ENCODE results near the gene AKIRIN1. TPM values are rescaled to one million over a fixed set of nuclear protein-coding genes. Genes with fewer than 3 reads are reported as not detected.
"Not testable (repeated sequence)": the region's sequence is repeated elsewhere in the genome, so short reads cannot be mapped to it uniquely, and the experiment has no call there.

AKIRIN1 gene, protein sequence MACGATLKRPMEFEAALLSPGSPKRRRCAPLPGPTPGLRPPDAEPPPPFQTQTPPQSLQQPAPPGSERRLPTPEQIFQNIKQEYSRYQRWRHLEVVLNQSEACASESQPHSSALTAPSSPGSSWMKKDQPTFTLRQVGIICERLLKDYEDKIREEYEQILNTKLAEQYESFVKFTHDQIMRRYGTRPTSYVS
- 10 to 100 TPM; 68.8 to 72.5 TPM for total RNA-seq

DNA sequence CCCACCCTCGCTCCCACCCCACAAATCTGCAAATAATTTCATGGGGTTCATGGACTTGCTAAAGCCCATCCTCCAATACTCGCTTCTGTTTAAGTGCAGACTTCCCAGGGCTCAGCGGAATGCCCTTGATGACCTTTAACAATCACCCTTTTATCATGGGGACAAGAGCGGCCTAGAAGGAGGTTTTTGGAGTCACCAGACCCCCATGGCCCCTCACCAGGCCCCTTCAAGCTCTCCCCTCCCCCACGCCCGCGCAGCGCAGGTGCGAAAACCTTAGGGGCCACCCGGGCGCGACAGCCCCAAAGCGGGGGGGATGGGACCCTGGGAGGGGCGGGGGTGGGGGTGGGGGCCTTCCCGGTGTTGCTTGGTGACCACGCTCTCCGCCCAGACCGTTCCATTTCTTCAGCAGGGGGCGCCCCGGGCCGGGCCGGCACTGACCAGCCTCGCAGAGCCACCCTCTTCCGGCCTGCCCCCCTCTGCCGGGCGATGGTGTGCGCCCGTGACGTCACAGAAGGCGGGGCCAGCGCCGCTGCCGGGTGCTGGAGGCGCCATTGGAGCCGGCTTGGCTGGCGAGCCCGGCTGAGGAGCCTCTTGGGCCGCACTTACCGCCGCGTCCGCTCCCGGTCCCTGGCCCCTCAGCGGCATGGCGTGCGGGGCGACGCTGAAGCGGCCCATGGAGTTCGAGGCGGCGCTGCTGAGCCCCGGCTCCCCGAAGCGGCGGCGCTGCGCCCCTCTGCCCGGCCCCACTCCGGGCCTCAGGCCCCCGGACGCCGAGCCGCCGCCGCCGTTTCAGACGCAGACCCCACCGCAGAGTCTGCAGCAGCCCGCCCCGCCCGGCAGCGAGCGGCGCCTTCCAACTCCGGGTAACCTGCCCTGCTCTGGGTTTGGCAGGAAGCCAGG is at the start of gene AKIRIN1:
AKIRIN1 (plus strand) TSS at position 539 of the 900 bp plus-strand sequence; CDS start at position 644, 105 bp downstream.
- no peaks in the 10 kb centered on the region for H3K9me3 Mint-ChIP-seq
- no peaks in the 10 kb centered on the region for H3K27me3 Mint-ChIP-seq
- H3K4me3 Mint-ChIP-seq: peak within 1 kb of the TSS; percentile 91
- ChIA-PET CTCF (interaction anchor here (1.0 to 1.2 kb wide), 3 partner anchors 14 to 98 kb away, joined by 3 to 5 read pairs (median 4); partner anchors contain the start of gene NDUFS5), POLR2A (interaction anchor here (0.7 to 3.1 kb wide), 4 partner anchors 9 to 117 kb away, joined by 3 to 17 read pairs (median 6); partner anchors contain the start of genes MYCBP and NDUFS5)
- DNase-seq: peak; percentile 96
- peak within 1 kb of the TSS; percentile 72 for H3K27ac Mint-ChIP-seq
- H3K4me1 Mint-ChIP-seq: peaks cover 50% of the 10 kb centered on the region
- peaks cover 30% of the 10 kb centered on the region for H3K36me3 Mint-ChIP-seq (ENCODE audit: low read depth)

DNA sequence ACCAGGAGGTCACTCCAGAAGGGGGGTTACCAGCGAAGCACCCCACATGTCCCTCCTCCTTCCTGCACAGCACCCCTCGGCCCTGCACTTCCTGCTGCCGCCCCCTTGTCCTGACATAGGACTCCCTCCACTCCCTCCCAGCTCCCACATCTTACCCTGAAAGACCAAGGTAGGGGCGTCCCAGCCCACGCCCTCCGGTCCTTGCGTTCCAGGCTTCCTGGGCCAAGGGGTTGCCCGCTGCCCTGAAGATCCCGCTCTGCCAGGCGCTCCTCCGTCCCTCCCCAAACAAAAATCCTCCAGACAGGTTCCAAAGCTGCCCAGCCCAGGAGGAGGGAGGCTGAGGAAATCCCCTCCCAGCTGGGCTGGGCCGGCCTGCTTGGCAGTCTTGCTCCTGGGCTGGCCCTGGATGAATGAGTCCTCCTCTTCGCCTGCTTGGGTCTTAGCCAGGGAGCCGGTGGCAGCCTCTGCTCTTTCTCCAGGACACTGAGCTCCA is 49.5 kb upstream of the AKIRIN1 start, which contains the start of gene RHBDL2:
RHBDL2 (minus strand) TSS at position 304 of the 493 bp plus-strand sequence. CDS start 22,618 bp downstream, outside the sequence.
- ChIA-PET CTCF (no interaction called here), POLR2A (no interaction called here)
- H3K27me3 Mint-ChIP-seq: peaks cover 4% of the 10 kb centered on the region
- no peaks in the 10 kb centered on the region for H3K36me3 Mint-ChIP-seq (ENCODE audit: low read depth)
- no peak within 1 kb of the TSS for H3K27ac Mint-ChIP-seq
- H3K4me1 Mint-ChIP-seq: peaks cover 6% of the 10 kb centered on the region
- no peak within 1 kb of the TSS for H3K4me3 Mint-ChIP-seq
- H3K9me3 Mint-ChIP-seq: no peaks in the 10 kb centered on the region
- no peak for DNase-seq

DNA sequence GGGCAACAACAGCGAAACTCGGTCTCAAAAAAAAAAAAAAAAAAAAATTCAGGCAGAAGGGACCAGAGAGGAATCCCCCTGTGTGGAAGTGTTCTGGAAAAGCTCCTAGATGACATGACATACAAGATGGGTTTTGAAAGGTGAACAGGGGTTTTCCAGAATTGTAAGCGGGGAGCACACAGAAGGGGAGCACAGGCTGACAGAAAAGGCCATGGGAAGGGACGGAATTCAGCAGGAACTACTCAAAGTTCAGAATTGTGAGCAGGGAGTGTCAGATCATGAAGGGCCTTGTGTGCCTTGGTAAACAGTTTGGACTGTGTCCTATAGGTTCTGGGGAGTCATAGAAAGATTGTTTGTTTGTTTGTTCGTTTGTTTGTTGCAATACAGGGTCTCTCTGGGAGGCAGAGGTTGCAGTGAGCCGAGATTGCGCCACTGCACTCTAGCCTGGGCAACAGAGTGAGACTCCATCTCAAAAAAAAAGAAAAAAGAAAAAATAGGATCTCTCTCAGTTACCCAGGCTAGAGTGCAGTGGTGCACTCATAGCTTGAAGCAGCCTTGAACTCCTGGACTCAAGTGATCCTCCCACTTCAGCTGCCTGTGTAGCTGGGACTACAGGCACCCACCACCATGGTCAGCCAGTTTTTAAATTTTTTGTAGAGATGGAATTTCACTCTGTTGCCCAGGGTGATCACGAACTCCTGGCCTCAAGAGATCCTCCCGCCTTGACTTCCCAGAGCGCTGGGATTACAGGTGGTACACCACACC is 48.2 kb upstream of the AKIRIN1 start:
- ChIA-PET CTCF (interaction anchor here (0.5 kb wide), 1 partner anchor 21 kb away, joined by 3 read pairs; no protein-coding TSS in a partner anchor), POLR2A (no interaction called here)
- Mint-ChIP-seq H3K36me3 (ENCODE audit: low read depth) (no peaks in the 10 kb centered on the region), H3K27me3 (peaks cover 5% of the 10 kb centered on the region), H3K27ac (no peak overlapping the region), H3K4me3 (no peak overlapping the region), H3K4me1 (peaks cover 6% of the 10 kb centered on the region), H3K9me3 (no peaks in the 10 kb centered on the region)
- no peak for DNase-seq

DNA sequence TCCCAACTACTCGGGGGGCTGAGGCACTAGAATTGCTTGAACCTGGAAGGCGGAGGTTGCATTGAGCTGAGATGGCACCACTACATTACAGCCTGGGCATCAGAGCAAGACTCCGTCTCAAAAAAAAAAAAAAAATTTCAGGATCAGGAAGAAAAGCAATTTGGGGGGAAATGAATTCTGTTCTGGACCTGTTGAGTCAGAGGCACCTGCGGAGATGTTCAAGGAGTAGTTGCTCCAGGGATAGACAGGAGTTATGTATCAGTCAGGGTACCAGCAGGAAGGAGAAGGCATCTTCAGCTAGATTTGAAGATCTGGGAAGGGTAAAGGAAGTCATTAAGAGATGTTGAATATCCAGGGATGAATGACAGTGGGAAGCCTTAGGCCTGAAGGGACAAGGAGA is 46.5 kb upstream of the AKIRIN1 start:
- no peak overlapping the region for H3K27ac Mint-ChIP-seq
- peaks cover 5% of the 10 kb centered on the region for H3K27me3 Mint-ChIP-seq
- no peaks in the 10 kb centered on the region for H3K9me3 Mint-ChIP-seq
- H3K36me3 Mint-ChIP-seq (ENCODE audit: low read depth): no peaks in the 10 kb centered on the region
- POLR2A ChIA-PET: no interaction called here
- CTCF ChIA-PET: interaction anchor here (0.6 kb wide), 1 partner anchor 101 kb away, joined by 3 read pairs; no protein-coding TSS in a partner anchor
- peaks cover 6% of the 10 kb centered on the region for H3K4me1 Mint-ChIP-seq
- H3K4me3 Mint-ChIP-seq: no peak overlapping the region
- no peak for DNase-seq

DNA sequence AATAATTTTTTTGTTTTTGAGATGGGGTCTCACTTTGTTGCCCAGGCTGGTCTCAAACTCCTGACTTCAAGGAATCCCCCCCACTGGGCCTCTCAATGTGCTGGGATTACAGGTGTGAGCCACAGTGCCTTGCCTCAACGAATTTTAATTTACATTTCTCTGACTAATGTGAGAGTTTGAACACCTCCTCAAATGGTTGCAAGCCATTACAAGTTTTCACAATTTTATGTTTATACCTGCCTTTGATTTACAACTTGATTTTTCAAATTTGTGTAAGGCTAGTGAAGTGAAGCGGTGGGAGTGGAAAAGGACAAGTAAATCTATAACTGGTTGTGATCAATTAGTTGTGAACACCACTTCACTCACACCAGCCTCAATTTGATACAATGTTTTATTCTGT is 40.5 kb upstream of the AKIRIN1 start:
- DNase-seq: no peak
- Mint-ChIP-seq H3K27me3 (peaks cover 1% of the 10 kb centered on the region), H3K4me3 (no peak overlapping the region), H3K4me1 (peaks cover 11% of the 10 kb centered on the region), H3K9me3 (no peaks in the 10 kb centered on the region), H3K36me3 (ENCODE audit: low read depth) (no peaks in the 10 kb centered on the region), H3K27ac (no peak overlapping the region)
- ChIA-PET POLR2A (no interaction called here), CTCF (no interaction called here)

DNA sequence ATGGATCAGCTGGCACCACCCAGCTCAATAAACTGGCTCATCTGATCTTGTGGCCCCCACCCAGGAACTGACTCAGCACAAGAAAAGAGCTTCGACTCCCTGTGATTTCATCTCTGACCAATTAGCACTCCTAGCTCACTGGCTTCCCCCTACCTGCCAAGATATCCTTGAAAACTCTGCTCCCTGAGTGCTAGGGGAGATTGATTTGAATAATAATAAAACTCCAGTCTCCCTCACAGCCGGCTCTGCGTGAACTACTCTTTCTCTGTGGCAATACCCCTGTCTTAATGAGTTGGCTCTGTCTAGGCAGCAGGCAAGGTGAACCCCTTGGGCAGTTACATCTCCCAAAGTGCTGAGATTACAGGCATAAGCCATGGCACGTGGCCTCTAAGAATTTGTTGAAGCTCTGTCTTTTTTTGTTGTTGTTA is 37.6 kb upstream of the AKIRIN1 start:
- H3K27ac Mint-ChIP-seq: no peak overlapping the region
- no peak for DNase-seq
- H3K4me1 Mint-ChIP-seq: peaks cover 11% of the 10 kb centered on the region
- H3K4me3 Mint-ChIP-seq: no peak overlapping the region
- no peaks in the 10 kb centered on the region for H3K9me3 Mint-ChIP-seq
- no peaks in the 10 kb centered on the region for H3K36me3 Mint-ChIP-seq (ENCODE audit: low read depth)
- ChIA-PET CTCF (interaction anchor here (0.6 to 0.7 kb wide), 3 partner anchors 16 to 62 kb away, joined by 3 to 6 read pairs (median 3); no protein-coding TSS in a partner anchor), POLR2A (no interaction called here)
- H3K27me3 Mint-ChIP-seq: no peaks in the 10 kb centered on the region

DNA sequence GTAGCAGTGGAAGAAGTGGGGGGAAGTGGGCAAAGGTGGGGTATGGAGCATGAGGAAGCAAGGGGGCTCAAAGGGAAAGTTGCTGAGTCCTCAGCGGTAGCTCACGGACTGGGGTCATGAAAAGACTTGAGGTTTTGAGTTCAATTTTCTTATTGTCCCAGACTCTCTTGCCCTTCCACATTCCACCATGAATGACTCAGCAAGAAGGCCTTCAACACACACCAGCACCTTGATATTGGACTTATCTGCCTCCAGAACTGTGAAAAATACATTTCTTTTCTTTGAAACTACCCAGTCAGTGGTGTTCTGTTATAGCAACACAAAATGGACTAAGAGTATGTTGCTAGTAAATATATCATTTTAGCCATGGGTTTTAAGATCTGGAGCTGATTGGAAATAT is 32.1 kb upstream of the AKIRIN1 start:
- POLR2A ChIA-PET: no interaction called here

DNA sequence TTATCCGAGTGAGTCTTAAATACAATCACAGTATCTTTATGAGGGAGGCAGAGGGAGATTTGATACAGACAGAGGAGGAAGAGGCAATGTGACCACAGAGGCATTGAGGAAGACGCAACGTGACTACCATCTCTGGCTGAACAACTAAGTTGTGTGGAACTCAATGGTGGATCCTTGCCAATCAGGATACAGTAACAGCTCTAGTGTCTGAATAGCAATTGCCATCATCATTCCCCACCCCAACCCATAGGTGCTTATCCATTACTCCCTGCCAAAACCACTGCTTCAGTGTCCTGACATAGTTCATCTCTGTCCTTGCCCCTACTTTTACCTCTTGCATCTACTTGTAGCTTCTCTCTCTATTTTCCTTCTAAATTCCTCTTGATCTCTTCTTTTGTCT is 29.0 kb upstream of the AKIRIN1 start:
- Mint-ChIP-seq H3K4me3 (no peak overlapping the region), H3K36me3 (ENCODE audit: low read depth) (no peaks in the 10 kb centered on the region), H3K9me3 (no peaks in the 10 kb centered on the region), H3K4me1 (peaks cover 16% of the 10 kb centered on the region), H3K27me3 (no peaks in the 10 kb centered on the region), H3K27ac (no peak overlapping the region)
- CTCF ChIA-PET: no interaction called here
- no peak for DNase-seq
- POLR2A ChIA-PET: no interaction called here

More for the DNA sequence above, 32.1 kb upstream of the AKIRIN1 start:
- Mint-ChIP-seq H3K4me3 (no peak overlapping the region), H3K27ac (no peak overlapping the region), H3K36me3 (ENCODE audit: low read depth) (no peaks in the 10 kb centered on the region), H3K4me1 (peaks cover 12% of the 10 kb centered on the region), H3K9me3 (no peaks in the 10 kb centered on the region), H3K27me3 (no peaks in the 10 kb centered on the region)
- CTCF ChIA-PET: interaction anchor here (0.6 kb wide), 1 partner anchor 8 kb away, joined by 3 read pairs; no protein-coding TSS in a partner anchor
- DNase-seq: no peak

DNA sequence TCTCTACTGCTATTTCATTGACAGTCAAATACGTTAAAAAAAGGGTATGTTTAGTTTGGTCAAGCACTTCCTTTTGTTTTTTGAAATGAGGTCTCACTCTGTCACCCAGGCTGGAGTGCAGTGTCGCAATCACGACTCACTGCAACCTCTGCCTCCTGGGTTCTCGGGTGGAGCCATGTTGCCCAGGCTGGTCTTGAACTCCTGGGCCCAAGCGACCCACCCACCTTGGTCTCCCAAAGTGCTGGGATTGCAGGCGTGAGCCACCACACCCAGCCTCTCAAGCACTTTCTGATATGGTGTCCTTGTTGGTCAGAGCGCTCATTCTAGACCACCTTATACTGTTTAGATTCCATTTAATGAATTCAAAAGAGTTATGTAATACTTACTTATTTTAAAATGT is 28.5 kb upstream of the AKIRIN1 start:
- H3K27ac Mint-ChIP-seq: no peak overlapping the region
- H3K4me1 Mint-ChIP-seq: peaks cover 16% of the 10 kb centered on the region
- no peaks in the 10 kb centered on the region for H3K36me3 Mint-ChIP-seq (ENCODE audit: low read depth)
- CTCF ChIA-PET: no interaction called here
- H3K9me3 Mint-ChIP-seq: no peaks in the 10 kb centered on the region
- POLR2A ChIA-PET: no interaction called here
- DNase-seq: no peak
- no peaks in the 10 kb centered on the region for H3K27me3 Mint-ChIP-seq
- H3K4me3 Mint-ChIP-seq: no peak overlapping the region

DNA sequence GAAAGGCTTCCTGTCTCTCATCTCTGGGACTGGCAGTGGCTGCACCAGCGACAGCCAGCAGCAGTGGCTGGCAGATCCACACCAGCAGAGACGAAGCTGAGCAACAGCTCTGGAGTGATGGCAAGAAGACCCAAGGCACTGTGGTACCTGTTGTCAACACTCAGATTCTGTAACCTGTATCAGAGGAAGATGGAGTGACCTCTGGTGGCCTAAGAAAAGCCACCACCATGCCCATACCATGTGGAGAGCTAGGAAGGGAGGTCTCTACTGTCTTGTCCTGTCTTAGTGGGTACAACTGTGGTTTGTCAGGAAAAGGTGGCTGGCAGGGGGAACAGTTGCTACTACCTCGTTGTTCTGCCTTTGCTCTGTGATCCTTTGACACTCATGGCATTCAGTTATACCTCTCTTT is 26.9 kb upstream of the AKIRIN1 start:
- CTCF ChIA-PET: interaction anchor here (0.5 to 0.9 kb wide), 3 partner anchors 9 to 644 kb away, joined by 3 to 4 read pairs (median 3); no protein-coding TSS in a partner anchor
- H3K27me3 Mint-ChIP-seq: no peaks in the 10 kb centered on the region
- peaks cover 16% of the 10 kb centered on the region for H3K4me1 Mint-ChIP-seq
- no peak overlapping the region for H3K27ac Mint-ChIP-seq
- no peak for DNase-seq
- no peak overlapping the region for H3K4me3 Mint-ChIP-seq
- H3K36me3 Mint-ChIP-seq (ENCODE audit: low read depth): no peaks in the 10 kb centered on the region
- no peaks in the 10 kb centered on the region for H3K9me3 Mint-ChIP-seq
- POLR2A ChIA-PET: no interaction called here

DNA sequence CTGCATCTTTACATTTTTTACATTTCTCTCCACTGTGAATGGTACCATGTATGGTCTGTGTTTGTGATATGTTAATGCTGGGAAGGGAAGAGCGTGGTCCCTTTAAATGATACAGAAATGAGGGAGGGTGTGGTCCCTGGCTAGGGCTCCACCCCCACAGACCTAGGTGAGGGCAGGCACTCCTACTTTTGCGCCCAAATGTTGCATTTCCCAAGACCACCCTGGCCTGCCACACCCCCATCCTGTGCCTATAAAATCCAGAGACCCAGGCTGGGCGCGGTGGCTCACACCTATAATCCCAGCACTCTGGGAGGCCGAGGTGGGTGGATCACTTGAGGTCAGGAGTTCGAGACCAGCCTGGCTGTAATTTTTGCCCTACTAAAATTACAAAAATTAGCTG is 17.9 kb upstream of the AKIRIN1 start:
- DNase-seq, H3K4me3 Mint-ChIP-seq, POLR2A ChIA-PET: not testable (repeated sequence)

DNA sequence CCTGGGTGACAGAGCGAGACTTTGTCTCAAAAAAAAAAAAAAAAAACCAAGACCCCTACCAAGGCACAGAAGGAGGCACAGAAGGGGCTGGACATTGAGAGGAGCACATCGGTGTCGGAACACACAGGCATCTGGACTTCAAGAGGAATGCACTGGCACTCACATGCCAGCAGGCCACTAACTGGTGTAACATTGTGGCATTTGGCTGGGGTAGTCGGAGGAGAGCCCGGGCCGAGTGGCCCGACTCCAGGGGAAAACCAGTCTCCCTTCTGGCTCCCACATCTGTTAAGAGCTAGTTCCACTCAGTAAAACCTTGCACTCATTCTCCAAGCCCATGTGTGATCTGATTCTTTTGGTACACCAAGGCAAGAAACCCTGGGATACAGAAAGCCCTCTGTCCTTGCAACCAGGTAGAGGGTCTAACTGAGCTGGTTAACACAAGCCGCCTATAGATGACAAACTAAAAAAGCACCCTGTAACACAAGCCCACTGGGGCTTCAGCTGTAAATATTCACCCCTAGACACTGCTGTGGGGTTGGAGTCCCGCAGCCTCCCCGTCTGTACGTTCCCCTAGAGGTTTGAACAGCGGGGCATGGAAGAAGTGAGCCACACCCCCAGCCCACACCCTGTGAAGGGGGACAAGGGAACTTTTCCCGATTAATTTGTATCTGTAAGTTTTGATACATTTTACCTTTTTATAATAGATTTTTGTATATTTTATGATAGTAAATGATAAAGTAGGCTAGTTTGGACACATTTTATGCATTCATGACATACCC is 17.2 kb upstream of the AKIRIN1 start:
- Mint-ChIP-seq H3K4me1 (peaks cover 21% of the 10 kb centered on the region), H3K4me3 (no peak overlapping the region), H3K27me3 (no peaks in the 10 kb centered on the region), H3K9me3 (peaks cover 11% of the 10 kb centered on the region), H3K27ac (no peak overlapping the region), H3K36me3 (ENCODE audit: low read depth) (peaks cover 10% of the 10 kb centered on the region)
- POLR2A ChIA-PET: no interaction called here
- CTCF ChIA-PET: no interaction called here
- DNase-seq: no peak

More for the DNA sequence above, 17.9 kb upstream of the AKIRIN1 start:
- CTCF ChIA-PET; H3K9me3 Mint-ChIP-seq; H3K27ac Mint-ChIP-seq; H3K36me3 Mint-ChIP-seq (ENCODE audit: low read depth); H3K27me3 Mint-ChIP-seq: not testable (repeated sequence)
- H3K4me1 Mint-ChIP-seq: peaks cover 16% of the 10 kb centered on the region

Data from activated CD4-positive, alpha-beta memory T cell treated with anti-CD3 and anti-CD28 coated beads, Interleukin-2, amount 10 ng/mL, durations not matched to agents 7 days and 5 days (primary cell).